ENCODE results near the gene NDUFAF8. TPM values are rescaled to one million over a fixed set of nuclear protein-coding genes. Genes with fewer than 3 reads are reported as not detected.
A peak's percentile ranks its signal among the peaks of the same experiment; 100 is the strongest.

The NDUFAF8 gene
- polyA plus RNA-seq, 4 donors: 25.9 to 39.5 (median 35.7) TPM

DNA sequence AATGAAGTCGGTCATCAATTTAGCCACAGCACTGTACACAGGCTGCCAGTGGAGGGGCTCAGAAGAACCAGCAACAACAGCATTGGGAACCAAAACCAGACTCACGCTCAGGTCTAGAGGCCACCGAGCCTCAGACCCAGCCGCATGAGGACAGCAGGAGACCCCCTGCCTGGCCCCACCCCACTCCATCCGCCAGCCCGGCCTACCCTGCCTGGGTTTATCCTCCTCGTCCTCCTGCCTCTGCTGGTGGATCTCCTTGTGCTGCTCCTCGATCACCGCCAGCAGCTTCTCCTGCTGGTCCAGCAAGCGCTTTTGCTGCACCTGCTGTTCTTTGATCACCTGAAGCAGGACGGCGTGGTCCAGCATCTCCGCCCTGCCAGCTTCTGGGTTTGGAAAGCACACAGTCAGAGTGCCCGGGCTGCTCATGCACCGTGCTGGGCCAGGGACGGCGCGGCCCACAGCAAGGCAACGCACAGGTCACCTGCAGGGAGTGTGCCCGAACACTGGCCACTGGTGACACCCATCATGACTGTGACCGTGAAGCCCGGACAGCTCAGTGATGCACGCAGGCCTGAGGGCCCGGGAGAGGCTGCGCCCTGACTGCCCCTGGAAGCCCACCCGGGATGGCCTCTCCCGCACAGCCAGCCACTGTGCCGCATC lies 7.7 kb downstream of the NDUFAF8 start:
- no peak for FAIRE-seq

DNA sequence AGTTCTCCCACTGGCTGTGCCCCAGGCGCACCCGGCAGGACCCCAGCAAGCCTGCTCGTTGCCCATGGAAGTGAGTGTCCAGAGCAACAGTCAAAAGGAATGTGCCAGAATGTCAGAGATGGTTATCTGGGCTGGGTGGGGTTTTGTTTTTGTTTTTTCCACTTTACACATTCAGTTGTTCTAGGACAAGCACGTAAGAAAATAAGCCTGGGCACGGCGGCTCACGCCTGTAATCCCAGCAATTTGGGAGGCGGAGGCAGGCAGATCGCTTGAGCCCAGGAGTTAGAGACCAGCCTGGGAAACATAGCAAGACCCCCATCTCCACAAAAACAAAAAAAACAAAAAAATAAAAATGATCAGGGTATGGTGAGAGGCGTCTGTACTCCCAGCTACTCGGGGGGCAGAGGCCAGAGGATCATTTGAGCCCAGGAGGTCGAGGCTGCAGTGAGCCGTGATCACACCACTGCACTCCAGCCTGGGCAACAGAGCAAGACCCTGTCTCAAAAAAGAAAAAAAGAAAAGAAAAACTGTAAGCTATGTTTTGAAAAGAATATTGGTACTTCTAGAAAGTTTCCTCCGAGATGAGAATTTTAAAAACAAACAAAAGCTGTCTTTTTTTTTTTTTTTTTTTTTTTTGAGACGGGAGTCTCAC lies 8.3 kb downstream of the NDUFAF8 start:
- 90 to 93% (median 93%) methylated on average over 14 of the region's 15 CpGs for WGBS, 3 donors
- FAIRE-seq: no peak

More for the DNA sequence above, 7.7 kb downstream of the NDUFAF8 start:
- Histone ChIP-seq H3K9me3 (ENCODE audit: control insufficient read depth in 2 of 2, insufficient read depth in 1 of 2, low read depth in 1 of 2, low read length in 1 of 2) (no peaks in the 10 kb centered on the region), H3K36me3 (ENCODE audit: control insufficient read depth in 3 of 3, insufficient read depth in 2 of 3, low read depth in 1 of 3, low read length in 3 of 3) (peaks cover 0 to 82% (median 2%) of the 10 kb centered on the region in 3 donors), H3K27ac (ENCODE audit: low read depth in 1 of 3, low read length in 2 of 3) (no peak overlapping the region), H3K4me1 (ENCODE audit: control insufficient read depth in 3 of 3, insufficient read depth in 2 of 3, low read depth in 1 of 3, low read length in 2 of 3) (peaks cover 0 to 20% (median 0%) of the 10 kb centered on the region in 3 donors), H3K4me3 (ENCODE audit: low read depth in 1 of 3, low read length in 3 of 3) (no peak overlapping the region), H3K27me3 (ENCODE audit: control insufficient read depth in 3 of 3, insufficient read depth in 3 of 3, low read length in 3 of 3) (no peaks in the 10 kb centered on the region)
- DNase-seq: no peak
- 88 to 95% (median 93%) methylated on average over 28 of the region's 28 CpGs for WGBS, 3 donors

DNA sequence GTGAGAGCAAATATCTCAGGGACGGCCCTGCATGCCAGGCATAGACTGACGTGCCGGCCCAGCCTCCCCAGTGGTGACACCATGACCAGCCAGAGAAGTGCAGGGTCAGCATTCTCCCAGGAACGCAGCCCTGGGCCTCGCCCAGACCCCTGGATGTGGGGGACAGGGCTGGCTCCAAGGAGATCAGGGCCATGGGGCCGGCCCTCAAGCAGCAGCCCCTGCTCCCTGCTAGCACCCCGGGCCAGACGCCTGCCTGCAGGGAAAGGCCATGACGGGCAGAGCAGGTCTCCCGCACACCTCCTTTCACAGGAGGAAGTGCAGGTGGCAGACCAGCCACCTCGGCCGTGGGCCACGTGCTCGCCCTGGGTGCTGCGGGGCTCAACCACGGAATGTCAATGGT lies 9.5 kb downstream of the NDUFAF8 start:
- no peak overlapping the region for H3K4me3 ChIP-seq (ENCODE audit: low read depth in 1 of 3, low read length in 3 of 3)
- no peaks in the 10 kb centered on the region for H3K27me3 ChIP-seq (ENCODE audit: control insufficient read depth in 3 of 3, insufficient read depth in 3 of 3, low read length in 3 of 3)
- H3K9me3 ChIP-seq (ENCODE audit: control insufficient read depth in 2 of 2, insufficient read depth in 1 of 2, low read depth in 1 of 2, low read length in 1 of 2): no peaks in the 10 kb centered on the region
- peaks cover 0 to 82% (median 6%) of the 10 kb centered on the region in 3 donors for H3K36me3 ChIP-seq (ENCODE audit: control insufficient read depth in 3 of 3, insufficient read depth in 2 of 3, low read depth in 1 of 3, low read length in 3 of 3)
- WGBS, 3 donors: 83 to 88% (median 86%) methylated on average over 16 of the region's 16 CpGs
- no peak overlapping the region for H3K27ac ChIP-seq (ENCODE audit: low read depth in 1 of 3, low read length in 2 of 3)
- peaks cover 0 to 36% (median 5%) of the 10 kb centered on the region in 3 donors for H3K4me1 ChIP-seq (ENCODE audit: control insufficient read depth in 3 of 3, insufficient read depth in 2 of 3, low read depth in 1 of 3, low read length in 2 of 3)
- DNase-seq: no peak
- no peak for FAIRE-seq

More for the DNA sequence above, 8.3 kb downstream of the NDUFAF8 start:
- no peaks in the 10 kb centered on the region for H3K27me3 ChIP-seq (ENCODE audit: control insufficient read depth in 3 of 3, insufficient read depth in 3 of 3, low read length in 3 of 3)
- H3K27ac ChIP-seq (ENCODE audit: low read depth in 1 of 3, low read length in 2 of 3): no peak overlapping the region
- no peaks in the 10 kb centered on the region for H3K9me3 ChIP-seq (ENCODE audit: control insufficient read depth in 2 of 2, insufficient read depth in 1 of 2, low read depth in 1 of 2, low read length in 1 of 2)
- DNase-seq: no peak
- peaks cover 0 to 84% (median 2%) of the 10 kb centered on the region in 3 donors for H3K36me3 ChIP-seq (ENCODE audit: control insufficient read depth in 3 of 3, insufficient read depth in 2 of 3, low read depth in 1 of 3, low read length in 3 of 3)
- no peak overlapping the region for H3K4me3 ChIP-seq (ENCODE audit: low read depth in 1 of 3, low read length in 3 of 3)
- H3K4me1 ChIP-seq (ENCODE audit: control insufficient read depth in 3 of 3, insufficient read depth in 2 of 3, low read depth in 1 of 3, low read length in 2 of 3): peaks cover 0 to 27% (median 0%) of the 10 kb centered on the region in 3 donors

DNA sequence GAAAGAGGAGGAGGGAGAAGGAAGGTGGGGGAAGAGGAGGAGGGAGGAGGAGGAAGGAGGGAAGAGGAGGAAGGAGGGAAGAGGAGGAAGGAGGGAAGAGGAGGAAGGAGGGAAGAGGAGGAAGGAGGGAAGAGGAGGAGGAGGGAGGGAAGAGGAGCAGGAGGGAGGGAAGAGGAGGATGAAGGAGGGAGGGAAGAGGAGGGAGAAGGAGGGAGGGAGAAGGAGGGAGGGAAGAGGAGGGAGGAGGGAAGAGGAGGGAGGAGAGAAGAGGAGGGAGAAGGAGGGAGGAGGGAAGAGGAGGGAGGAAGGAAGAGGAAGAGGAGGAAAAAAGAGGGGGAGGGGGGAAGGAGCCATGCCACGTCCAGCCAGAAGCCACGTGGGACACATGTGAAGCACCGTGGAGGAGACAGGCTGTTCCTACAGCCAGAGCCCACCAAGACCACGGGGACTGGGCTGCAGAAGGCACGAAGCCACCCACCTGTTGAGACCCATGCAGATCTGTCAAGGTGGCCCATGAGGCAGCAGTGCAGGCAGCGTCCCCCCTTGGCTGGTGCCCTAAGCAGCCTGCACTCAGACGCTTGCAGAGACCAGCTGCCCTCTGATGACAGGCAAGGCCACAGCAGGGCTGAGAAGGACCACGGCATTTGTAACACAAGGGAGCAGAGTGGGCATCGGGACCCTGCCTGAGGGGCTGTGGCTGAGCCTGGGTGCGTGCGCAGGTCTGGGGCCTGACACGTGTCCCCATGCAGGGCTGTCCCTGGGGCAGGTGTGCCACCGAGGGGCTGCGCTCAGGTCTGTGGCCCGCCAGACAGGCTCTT lies 10.3 kb downstream of the NDUFAF8 start:
- no peak for DNase-seq
- no peaks in the 10 kb centered on the region for H3K9me3 ChIP-seq (ENCODE audit: control insufficient read depth in 2 of 2, insufficient read depth in 1 of 2, low read depth in 1 of 2, low read length in 1 of 2)
- H3K27me3 ChIP-seq (ENCODE audit: control insufficient read depth in 3 of 3, insufficient read depth in 3 of 3, low read length in 3 of 3): no peaks in the 10 kb centered on the region
- peaks cover 0 to 82% (median 6%) of the 10 kb centered on the region in 3 donors for H3K36me3 ChIP-seq (ENCODE audit: control insufficient read depth in 3 of 3, insufficient read depth in 2 of 3, low read depth in 1 of 3, low read length in 3 of 3)
- H3K4me3 ChIP-seq (ENCODE audit: low read depth in 1 of 3, low read length in 3 of 3): no peak overlapping the region
- no peak for FAIRE-seq
- peaks cover 0 to 38% (median 5%) of the 10 kb centered on the region in 3 donors for H3K4me1 ChIP-seq (ENCODE audit: control insufficient read depth in 3 of 3, insufficient read depth in 2 of 3, low read depth in 1 of 3, low read length in 2 of 3)
- H3K27ac ChIP-seq (ENCODE audit: low read depth in 1 of 3, low read length in 2 of 3): no peak overlapping the region
- WGBS, 3 donors: 87 to 93% (median 88%) methylated on average over 12 to 15 of the region's 15 CpGs

DNA sequence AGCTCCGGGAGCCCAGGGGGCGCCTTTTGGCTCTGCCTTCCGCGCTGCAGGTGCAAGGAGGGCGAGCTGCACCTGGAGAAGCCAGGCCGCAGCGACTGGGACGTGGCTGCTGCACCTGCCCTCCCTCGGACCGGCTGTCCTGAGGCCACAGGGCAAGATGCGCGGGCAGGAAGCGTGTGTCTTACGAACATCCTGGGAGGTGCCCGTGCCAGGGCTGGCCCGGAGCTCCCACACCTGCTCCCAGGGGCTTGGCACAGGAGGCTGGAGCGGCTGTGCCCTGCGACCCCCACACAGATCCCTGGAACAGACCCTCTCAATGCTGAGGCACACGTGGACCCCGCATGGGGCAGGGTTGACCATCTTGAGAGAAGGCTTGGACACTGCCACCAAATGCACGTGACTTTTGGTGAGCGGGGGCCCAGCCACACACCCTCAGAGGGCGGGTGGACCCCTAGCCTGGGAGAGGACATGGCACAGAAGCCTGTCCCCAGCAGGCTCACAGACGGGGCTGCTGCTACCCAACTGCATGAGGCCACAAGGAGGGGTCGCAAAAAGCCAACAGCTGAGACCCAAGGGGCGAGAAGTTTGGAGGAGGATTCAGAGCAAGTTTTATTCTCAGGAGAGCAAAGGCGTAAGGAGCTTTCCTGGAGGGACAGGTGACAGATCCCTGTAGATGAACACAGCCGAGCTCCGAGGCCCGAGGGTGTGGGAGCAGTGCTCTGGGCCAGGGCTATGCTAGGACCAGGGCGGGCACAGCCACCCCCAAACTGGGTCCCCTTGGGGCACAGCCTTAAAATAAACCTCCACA lies 11.4 kb downstream of the NDUFAF8 start:
- H3K9me3 ChIP-seq (ENCODE audit: control insufficient read depth in 2 of 2, insufficient read depth in 1 of 2, low read depth in 1 of 2, low read length in 1 of 2): no peaks in the 10 kb centered on the region
- no peak for FAIRE-seq
- peaks cover 0 to 76% (median 6%) of the 10 kb centered on the region in 3 donors for H3K36me3 ChIP-seq (ENCODE audit: control insufficient read depth in 3 of 3, insufficient read depth in 2 of 3, low read depth in 1 of 3, low read length in 3 of 3)
- no peak overlapping the region for H3K4me3 ChIP-seq (ENCODE audit: low read depth in 1 of 3, low read length in 3 of 3)
- H3K4me1 ChIP-seq (ENCODE audit: control insufficient read depth in 3 of 3, insufficient read depth in 2 of 3, low read depth in 1 of 3, low read length in 2 of 3): peaks cover 0 to 49% (median 5%) of the 10 kb centered on the region in 3 donors
- peak overlapping the region in 2 of 3 donors; percentile 35 to 37 for H3K27ac ChIP-seq (ENCODE audit: low read depth in 1 of 3, low read length in 2 of 3)
- DNase-seq: peak in 1 of 2 donors; percentile 42
- no peaks in the 10 kb centered on the region for H3K27me3 ChIP-seq (ENCODE audit: control insufficient read depth in 3 of 3, insufficient read depth in 3 of 3, low read length in 3 of 3)
- WGBS, 3 donors: 32 to 70% (median 41%) methylated on average over 31 of the region's 31 CpGs

DNA sequence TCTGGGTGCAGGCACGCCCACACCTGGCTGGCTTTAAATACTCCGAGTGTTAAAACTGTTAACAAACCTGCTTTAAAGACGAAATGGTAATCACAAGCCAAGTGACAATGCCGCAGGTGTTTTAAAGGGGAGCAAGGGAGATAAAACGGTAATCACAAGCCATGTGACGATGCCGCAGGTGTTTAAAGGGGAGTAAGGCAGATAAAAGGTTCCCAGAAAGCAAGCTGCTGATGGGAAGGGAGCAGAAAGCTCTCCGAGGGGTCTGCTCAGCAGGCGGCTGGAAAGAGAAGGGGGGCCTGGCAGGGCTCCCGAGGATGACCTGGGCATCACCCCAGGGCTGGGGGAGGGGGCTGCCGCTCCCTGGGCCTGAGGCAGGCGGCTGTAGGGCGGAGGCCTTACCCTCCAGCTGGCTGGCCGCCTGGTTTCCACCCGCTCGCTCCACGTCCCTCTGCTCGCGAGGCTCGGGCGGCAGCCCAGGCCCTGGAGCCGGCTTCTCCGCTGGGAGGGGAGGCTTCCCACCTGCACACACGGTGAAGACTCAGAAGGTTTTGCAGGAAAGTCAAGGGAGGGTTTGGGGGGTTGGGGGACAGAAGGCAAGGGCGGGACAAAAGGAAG lies 12.1 kb downstream of the NDUFAF8 start:
- Histone ChIP-seq H3K27ac (ENCODE audit: low read depth in 1 of 3, low read length in 2 of 3) (peak overlapping the region in 2 of 3 donors; percentile 35 to 37), H3K36me3 (ENCODE audit: control insufficient read depth in 3 of 3, insufficient read depth in 2 of 3, low read depth in 1 of 3, low read length in 3 of 3) (peaks cover 0 to 76% (median 6%) of the 10 kb centered on the region in 3 donors), H3K4me3 (ENCODE audit: low read depth in 1 of 3, low read length in 3 of 3) (no peak overlapping the region), H3K9me3 (ENCODE audit: control insufficient read depth in 2 of 2, insufficient read depth in 1 of 2, low read depth in 1 of 2, low read length in 1 of 2) (no peaks in the 10 kb centered on the region), H3K4me1 (ENCODE audit: control insufficient read depth in 3 of 3, insufficient read depth in 2 of 3, low read depth in 1 of 3, low read length in 2 of 3) (peaks cover 0 to 55% (median 5%) of the 10 kb centered on the region in 3 donors), H3K27me3 (ENCODE audit: control insufficient read depth in 3 of 3, insufficient read depth in 3 of 3, low read length in 3 of 3) (no peaks in the 10 kb centered on the region)
- peak; percentile 62 to 79 for DNase-seq
- no peak for FAIRE-seq
- WGBS, 3 donors: 17 to 52% (median 47%) methylated on average over 24 to 25 of the region's 25 CpGs

DNA sequence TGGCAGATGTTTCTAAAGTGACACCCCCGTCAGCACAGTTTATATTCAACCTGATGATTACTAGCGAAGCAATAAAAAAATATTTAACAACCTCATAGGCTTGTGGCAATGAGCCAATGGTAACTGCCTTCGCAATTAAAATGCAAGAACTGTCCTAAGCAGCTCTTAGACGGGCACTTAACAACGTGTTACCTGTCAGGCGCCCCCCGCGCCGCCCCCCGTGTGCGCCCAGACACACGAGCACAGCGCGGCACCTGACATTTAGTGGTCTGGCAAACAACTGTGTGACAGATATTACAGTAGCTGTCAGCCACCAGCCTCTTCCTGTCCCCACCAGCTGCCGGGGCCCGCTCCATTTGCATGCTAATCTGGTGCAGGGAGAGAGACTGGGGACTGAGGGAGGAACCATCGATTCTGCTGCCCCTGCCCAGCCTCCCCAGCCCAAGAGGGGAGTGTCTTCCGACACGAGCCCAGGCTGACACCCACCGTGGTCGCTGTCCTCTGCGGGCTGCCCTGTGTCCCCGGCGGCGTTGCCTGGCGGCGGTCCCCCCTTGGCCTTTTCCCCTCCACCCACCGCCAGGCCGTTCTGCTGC lies 12.7 kb downstream of the NDUFAF8 start:
- no peak overlapping the region for H3K4me3 ChIP-seq (ENCODE audit: low read depth in 1 of 3, low read length in 3 of 3)
- peak overlapping the region in 2 of 3 donors; percentile 35 to 60 for H3K27ac ChIP-seq (ENCODE audit: low read depth in 1 of 3, low read length in 2 of 3)
- peaks cover 0 to 56% (median 5%) of the 10 kb centered on the region in 3 donors for H3K4me1 ChIP-seq (ENCODE audit: control insufficient read depth in 3 of 3, insufficient read depth in 2 of 3, low read depth in 1 of 3, low read length in 2 of 3)
- peaks cover 0 to 76% (median 6%) of the 10 kb centered on the region in 3 donors for H3K36me3 ChIP-seq (ENCODE audit: control insufficient read depth in 3 of 3, insufficient read depth in 2 of 3, low read depth in 1 of 3, low read length in 3 of 3)
- FAIRE-seq (no peak), DNase-seq (peak; percentile 83 to 84)
- H3K9me3 ChIP-seq (ENCODE audit: control insufficient read depth in 2 of 2, insufficient read depth in 1 of 2, low read depth in 1 of 2, low read length in 1 of 2): no peaks in the 10 kb centered on the region
- H3K27me3 ChIP-seq (ENCODE audit: control insufficient read depth in 3 of 3, insufficient read depth in 3 of 3, low read length in 3 of 3): no peaks in the 10 kb centered on the region
- WGBS, 3 donors: 18 to 66% (median 42%) methylated on average over 26 to 29 of the region's 29 CpGs

All from small intestine (tissue), 7 donors.